SJCRH30 (cell line): ENCODE data around the gene ATP2A2. TPM values are rescaled to one million over a fixed set of nuclear protein-coding genes. Genes with fewer than 3 reads are reported as not detected.
A peak's percentile ranks its signal among the peaks of the same experiment; 100 is the strongest.
"Not testable (repeated sequence)": the region's sequence is repeated elsewhere in the genome, so short reads cannot be mapped to it uniquely, and the experiment has no call there.

Experiments
- DNase-seq, 2 experiments: peaks; one replicate each; pipeline ENCODE4 v3.0.0-alpha.2; 2015 to 2020
- H3K27ac ChIP-seq: fragments of 250-450 bp; sonication (Bioruptor Pico); 2 replicates; pipeline ENCODE4 v1.5.1; 2020; ENCODE audit warnings: mild to moderate bottlenecking, moderate library complexity
- H3K27me3 ChIP-seq: fragments of 250-450 bp; sonication (Bioruptor Pico); 2 replicates; pipeline ENCODE4 v1.5.1; 2020; ENCODE audit warnings: mild to moderate bottlenecking, moderate library complexity
- H3K36me3 ChIP-seq: fragments of 250-450 bp; sonication (Bioruptor Pico); 2 replicates; pipeline ENCODE4 v1.5.1; 2020; ENCODE audit warnings: mild to moderate bottlenecking, moderate library complexity
- H3K4me1 ChIP-seq: fragments of 250-450 bp; sonication (Bioruptor Pico); 2 replicates; pipeline ENCODE4 v1.5.1; 2020; ENCODE audit warnings: mild to moderate bottlenecking, moderate library complexity
- H3K4me3 ChIP-seq: fragments of 250-450 bp; sonication (Bioruptor Pico); 2 replicates; pipeline ENCODE4 v1.5.1; 2020; ENCODE audit warnings: mild to moderate bottlenecking, moderate library complexity
- H3K9me3 ChIP-seq: fragments of 250-450 bp; sonication (Bioruptor Pico); replicated peaks from 2 replicates; pipeline ENCODE4 v1.5.1; 2020; ENCODE audit warnings: mild to moderate bottlenecking, moderate library complexity
- total RNA-seq: library from RNA; depleted of rRNA; stranded (reverse); fragments of >200 nt; shearing (Covaris generic); gene quantifications from 2 replicates; pipeline ENCODE4 v1.2.3, GENCODE V29; 2014

Gene ATP2A2
- total RNA-seq, 1 experiment from 2014 or later, result 166 TPM

DNA sequence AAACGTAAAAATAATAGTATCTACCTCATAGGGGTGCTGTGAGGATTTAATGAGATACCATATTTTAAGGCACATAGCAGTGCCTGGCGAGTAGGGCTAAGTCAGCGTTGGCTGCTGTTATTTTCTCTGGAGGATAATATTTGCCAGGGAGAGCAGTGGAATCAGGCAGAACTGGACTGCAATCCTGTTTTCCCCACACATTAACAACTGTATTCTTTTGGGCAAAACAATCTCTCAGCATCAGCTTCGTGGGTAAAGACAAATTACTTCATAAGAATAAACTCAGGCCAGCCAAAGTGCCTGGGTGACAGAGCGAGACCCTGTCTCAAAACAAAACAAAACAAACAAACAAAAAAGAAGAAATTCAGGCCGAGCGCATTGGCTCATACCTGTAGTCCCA, 29.7 kb upstream of the ATP2A2 start:
- no peak overlapping the region for H3K27ac ChIP-seq
- no peak overlapping the region for H3K4me3 ChIP-seq
- H3K36me3 ChIP-seq, result no peaks in the 10 kb centered on the region
- no peaks in the 10 kb centered on the region for H3K9me3 ChIP-seq
- H3K4me1 ChIP-seq, result peaks cover 45% of the 10 kb centered on the region
- no peak for DNase-seq
- no peaks in the 10 kb centered on the region for H3K27me3 ChIP-seq

DNA sequence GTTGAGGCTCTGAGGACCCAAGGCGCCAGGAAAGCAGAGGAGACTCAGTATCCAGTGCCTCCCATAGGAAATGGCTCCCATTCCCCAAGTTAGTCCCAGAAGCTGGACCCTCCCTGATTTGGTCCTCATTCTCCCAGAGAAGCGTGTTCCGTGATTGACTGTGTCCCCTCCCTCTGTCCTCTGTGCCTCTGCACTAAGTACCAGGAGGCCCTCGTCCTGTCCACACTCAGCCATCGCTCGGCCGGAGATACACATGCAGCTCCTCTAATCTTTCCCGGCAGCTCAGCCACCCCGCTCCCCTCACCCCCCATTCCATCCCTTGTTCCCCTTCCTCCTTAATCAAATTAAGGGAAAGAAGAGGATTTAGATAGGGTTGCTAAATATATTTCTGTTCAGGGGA, 28.3 kb upstream of the ATP2A2 start:
- Histone ChIP-seq H3K4me3 (no peak overlapping the region), H3K27me3 (no peaks in the 10 kb centered on the region), H3K4me1 (peaks cover 32% of the 10 kb centered on the region), H3K27ac (no peak overlapping the region), H3K9me3 (no peaks in the 10 kb centered on the region), H3K36me3 (no peaks in the 10 kb centered on the region)
- no peak for DNase-seq

DNA sequence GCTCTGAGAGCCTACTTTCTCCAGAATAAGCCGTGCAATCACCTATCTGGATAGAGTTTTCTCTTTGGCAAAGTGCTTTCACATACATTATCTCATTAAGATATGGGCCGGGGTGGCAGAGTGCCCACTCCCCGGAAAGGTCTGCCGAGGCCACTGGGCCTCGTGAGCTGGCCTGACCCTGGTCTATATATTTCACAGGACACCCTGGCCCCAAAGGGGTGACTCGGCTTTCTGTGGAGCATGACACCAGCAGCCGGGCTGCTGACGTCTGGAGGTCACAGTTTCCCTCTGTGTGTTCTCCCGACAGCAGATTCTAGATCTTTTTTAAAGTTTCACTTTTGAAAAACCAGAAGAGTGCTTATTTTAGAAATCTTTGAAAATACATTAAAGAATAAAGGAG, 27.9 kb upstream of the ATP2A2 start:
- Histone ChIP-seq H3K27ac (no peak overlapping the region), H3K9me3 (no peaks in the 10 kb centered on the region), H3K4me1 (peaks cover 27% of the 10 kb centered on the region), H3K27me3 (no peaks in the 10 kb centered on the region), H3K4me3 (no peak overlapping the region), H3K36me3 (no peaks in the 10 kb centered on the region)
- DNase-seq, result no peak

DNA sequence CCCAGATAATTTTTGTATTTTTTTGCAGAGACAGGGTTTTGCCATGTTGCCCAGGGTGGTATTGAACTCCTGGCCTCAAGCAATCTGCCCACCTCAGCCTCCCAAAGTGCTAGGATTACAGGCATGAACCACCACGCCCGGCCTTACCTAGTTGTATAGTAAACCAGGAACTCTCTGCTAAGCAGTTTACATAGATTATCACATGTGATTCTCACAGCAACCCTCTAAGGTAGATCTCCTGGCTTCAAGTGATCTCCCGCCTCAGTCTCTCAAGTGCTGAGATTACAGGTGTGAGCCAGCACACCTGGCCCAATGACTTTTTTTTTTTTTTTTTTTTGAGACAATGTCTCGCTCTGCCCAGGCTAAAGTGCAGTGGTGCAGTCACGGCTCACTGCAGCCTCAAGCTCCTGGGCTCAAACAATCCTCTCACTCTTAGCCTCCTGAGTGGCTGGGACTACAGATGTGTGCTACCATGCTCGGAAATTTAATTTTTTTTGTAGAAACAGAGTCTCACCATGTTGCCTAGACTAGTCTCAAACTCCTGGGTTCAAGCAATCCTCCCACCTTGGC, 26.0 kb upstream of the ATP2A2 start:
- no peak overlapping the region for H3K27ac ChIP-seq
- H3K4me1 ChIP-seq, result peaks cover 8% of the 10 kb centered on the region
- DNase-seq, result no peak
- no peaks in the 10 kb centered on the region for H3K27me3 ChIP-seq
- no peaks in the 10 kb centered on the region for H3K9me3 ChIP-seq
- no peaks in the 10 kb centered on the region for H3K36me3 ChIP-seq
- no peak overlapping the region for H3K4me3 ChIP-seq

DNA sequence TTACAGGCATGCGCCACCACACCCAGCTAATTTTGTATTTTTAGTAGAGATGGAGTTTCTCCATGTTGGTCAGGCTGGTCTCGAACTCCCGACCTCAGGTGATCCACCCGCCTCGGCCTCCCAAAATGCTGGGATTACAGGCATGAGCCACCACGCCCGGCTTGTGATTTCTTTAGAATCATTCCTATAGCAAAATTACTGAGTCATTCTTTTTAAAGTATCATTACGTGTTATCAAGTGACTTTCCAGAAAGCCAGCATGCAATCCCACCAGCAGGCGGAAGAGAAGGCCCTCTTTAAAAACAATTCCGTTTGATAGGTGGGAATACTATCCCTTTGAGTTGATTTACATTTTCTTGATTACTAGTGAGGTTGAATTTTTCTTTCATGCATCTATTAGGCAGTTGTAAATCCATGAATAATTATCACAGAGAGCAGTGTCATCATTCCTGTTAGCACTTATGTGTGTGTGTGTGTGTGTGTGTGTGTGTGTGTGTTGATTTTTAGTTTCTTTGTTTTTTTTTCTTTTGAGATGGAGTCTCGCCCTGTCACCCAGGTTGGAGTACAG, 25.1 kb upstream of the ATP2A2 start:
- H3K4me3 ChIP-seq, H3K27me3 ChIP-seq, H3K27ac ChIP-seq, H3K9me3 ChIP-seq, H3K36me3 ChIP-seq, H3K4me1 ChIP-seq, DNase-seq: not testable (repeated sequence)

DNA sequence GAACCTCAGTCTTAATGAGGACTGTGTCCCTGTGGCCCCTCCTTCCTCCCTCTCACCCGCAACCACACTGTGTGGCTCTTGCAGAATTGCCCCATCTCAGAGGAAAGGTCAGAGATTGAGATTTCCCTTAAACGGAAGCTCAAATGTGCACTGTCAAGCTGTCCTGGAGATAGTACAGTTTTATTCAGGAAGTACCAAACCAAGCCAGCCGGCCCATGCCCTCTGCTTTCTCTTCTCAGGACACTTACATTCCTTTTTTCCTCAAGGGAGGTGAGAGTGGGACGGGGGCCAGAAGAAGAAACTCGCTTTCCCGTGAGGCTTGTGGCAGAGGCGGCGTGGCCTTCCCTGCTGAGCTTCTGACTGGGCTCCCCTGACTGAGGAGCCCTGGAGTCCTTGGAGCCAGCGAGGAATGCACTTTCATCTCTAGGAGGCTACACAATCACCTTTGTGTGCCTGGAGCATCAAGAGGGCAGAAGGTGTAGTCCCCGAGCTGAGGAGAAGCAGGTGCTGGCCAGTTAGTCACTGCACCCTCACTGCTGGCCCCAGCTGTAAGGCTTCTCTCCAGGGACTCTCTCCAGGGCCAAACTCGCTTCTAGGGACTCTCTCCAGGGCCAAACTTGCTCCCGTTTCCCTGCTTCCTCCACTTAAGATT, 24.1 kb upstream of the ATP2A2 start:
- no peak overlapping the region for H3K4me3 ChIP-seq
- no peaks in the 10 kb centered on the region for H3K4me1 ChIP-seq
- H3K36me3 ChIP-seq, result no peaks in the 10 kb centered on the region
- DNase-seq, result no peak
- no peaks in the 10 kb centered on the region for H3K9me3 ChIP-seq
- no peak overlapping the region for H3K27ac ChIP-seq
- H3K27me3 ChIP-seq, result no peaks in the 10 kb centered on the region

DNA sequence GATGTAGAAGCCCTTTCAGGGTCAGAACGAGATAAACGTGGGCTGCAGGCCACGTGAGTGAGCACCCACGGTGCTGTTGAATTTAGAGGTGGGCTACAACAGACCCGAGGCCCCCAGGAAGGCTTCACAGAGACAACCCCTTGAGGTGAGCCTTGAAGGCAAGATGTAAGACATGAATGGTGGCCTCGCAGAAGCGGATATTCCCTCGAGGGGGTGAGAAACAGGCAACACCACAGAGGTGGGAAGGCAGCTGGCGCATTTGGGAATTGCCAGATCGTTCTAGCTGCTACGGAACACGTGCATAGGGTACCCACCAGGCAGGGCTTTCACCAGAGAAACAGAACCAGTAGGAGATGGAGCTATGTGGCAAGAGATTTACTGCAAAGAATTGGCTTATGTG, 22.6 kb upstream of the ATP2A2 start:
- Histone ChIP-seq H3K9me3 (no peaks in the 10 kb centered on the region), H3K36me3 (no peaks in the 10 kb centered on the region), H3K4me3 (no peak overlapping the region), H3K27ac (no peak overlapping the region), H3K27me3 (no peaks in the 10 kb centered on the region), H3K4me1 (no peaks in the 10 kb centered on the region)
- no peak for DNase-seq

DNA sequence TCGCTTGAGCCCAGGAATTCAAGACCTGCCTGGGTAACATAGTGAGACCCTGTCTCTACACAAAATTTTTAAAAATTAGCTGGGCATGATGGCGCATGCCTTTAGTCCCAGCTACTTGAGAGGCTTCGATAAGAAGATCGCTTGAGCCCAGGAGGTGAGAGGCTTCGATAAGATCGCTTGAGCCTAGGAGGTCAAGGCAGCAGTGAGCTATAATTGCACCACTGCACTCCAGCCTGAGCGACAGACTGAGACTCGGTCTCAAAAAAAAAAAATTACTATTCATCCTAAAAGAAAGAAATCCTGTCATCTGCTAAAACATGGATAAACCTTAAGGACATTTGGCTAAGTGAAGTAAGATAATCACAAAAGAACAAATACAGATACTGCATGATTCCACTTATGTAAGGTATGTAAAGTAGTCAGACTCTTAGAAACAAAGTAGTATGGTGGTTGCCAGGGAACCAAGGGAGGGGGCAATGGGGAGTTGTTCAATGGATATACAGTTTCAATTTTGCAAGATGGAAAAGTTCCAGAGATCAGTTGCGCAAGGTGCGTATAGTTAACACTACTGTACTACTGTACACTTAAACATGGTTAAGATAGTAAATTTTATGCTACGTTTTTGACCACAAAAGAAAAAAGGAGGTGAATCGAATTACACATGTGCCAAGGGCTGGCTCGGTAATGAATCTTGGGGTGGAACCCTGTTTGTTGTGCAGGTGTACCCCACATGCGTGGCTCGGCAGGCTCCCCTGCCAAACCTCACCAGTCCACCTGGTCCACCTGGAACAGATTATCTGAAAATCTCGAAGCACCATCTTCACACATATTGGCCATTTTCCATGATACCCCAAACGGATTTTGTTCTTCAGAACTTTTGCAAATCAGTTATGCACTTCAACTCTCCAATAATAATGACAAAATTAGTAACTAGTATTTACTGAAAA, 18.3 kb upstream of the ATP2A2 start:
- no peaks in the 10 kb centered on the region for H3K27me3 ChIP-seq
- DNase-seq, result no peak
- no peak overlapping the region for H3K27ac ChIP-seq
- H3K36me3 ChIP-seq, result no peaks in the 10 kb centered on the region
- peaks cover 14% of the 10 kb centered on the region for H3K4me1 ChIP-seq
- H3K4me3 ChIP-seq, result no peak overlapping the region
- H3K9me3 ChIP-seq, result no peaks in the 10 kb centered on the region

DNA sequence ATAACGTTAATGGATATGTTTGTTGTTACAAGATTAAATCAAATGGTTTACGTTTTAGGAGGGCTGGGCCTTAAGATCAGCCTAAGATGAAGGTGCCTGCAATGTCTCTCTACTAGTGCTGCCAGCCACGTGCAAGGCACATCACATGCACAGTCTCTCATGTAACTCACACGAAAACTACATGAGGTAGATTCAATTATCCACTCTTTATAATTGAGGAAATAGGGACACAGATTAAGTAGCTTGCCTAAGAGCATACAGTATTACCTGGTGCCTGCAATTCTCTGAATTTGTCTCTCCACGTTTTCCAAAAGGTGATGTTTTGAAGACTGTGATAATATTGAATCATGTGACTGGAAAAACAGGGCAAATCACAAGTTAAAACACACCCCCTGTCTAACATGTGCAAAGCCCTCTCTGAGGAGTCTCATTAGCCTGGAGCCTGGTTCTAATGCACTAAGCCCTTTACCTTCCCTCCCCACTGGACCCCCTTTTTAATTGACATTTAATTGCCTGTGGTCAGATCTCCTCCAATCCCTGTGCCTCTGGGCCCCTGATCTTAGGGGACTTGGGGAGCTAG, 14.6 kb upstream of the ATP2A2 start:
- Histone ChIP-seq H3K9me3 (no peaks in the 10 kb centered on the region), H3K27me3 (no peaks in the 10 kb centered on the region), H3K36me3 (no peaks in the 10 kb centered on the region), H3K4me3 (peak overlapping the region; percentile 43), H3K4me1 (peaks cover 39% of the 10 kb centered on the region), H3K27ac (peak overlapping the region; percentile 44)
- no peak for DNase-seq

DNA sequence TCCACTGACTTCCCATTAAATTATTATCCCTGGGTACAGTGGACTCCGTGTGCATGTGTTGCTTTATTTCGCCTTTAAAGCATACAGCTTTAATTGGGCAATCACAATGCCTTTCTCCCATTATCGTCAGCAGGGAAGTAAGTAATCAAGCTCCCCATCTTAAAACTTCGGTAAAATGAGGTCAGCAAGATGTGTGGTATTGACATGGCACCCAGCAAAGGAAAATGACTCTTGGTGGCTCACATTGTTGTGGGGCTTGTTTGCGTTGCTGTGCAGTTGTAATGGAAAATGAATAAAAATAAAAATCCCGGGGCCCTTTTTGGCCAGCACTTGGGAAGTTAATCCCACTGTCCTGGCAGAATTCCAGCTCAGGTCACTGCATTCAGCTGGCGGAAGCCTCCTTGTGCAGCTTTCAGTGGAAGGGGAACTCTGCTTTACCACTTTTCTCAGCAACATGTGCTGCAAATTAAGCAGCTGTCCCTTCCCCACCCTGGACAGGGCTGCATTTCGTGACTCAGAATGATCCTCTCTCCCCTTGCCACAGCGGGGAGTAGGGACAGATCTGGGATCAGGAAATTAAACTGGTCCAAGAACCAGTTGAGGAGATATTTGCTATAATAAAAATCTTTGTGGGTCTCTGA, 13.9 kb upstream of the ATP2A2 start:
- DNase-seq, result peak; percentile 88 to 93
- Histone ChIP-seq H3K4me3 (peak overlapping the region; percentile 43), H3K36me3 (no peaks in the 10 kb centered on the region), H3K27ac (peak overlapping the region; percentile 44), H3K9me3 (no peaks in the 10 kb centered on the region), H3K27me3 (no peaks in the 10 kb centered on the region), H3K4me1 (peaks cover 39% of the 10 kb centered on the region)

DNA sequence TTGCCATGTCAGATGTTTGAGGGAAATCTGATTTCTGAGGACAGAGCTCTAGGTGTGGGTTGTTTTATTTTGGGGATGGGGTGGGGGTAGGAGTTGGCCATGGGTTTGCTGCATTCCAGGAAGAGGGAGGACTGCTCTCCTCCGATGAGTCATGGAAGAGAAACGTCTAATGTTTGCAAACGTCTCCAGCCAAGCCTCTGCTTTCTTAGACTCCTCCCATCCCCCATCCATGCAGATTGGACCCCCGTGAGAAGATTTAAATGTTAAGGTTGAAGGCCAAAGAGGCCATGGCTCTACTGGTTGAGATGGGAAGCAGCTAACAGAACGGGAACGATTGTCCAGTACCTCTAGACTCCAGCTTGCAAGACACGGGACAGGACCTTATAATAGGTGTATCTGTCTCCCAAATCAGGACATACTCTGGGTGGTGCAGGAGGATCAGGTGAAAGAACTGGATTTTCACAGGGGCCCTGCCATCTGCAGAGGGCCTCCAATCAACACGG, 11.4 kb upstream of the ATP2A2 start:
- no peaks in the 10 kb centered on the region for H3K9me3 ChIP-seq
- H3K4me1 ChIP-seq, result peaks cover 39% of the 10 kb centered on the region
- DNase-seq, result peak; percentile 28 to 44
- H3K36me3 ChIP-seq, result no peaks in the 10 kb centered on the region
- peak overlapping the region; percentile 13; the same call in 1 of the 2 replicates for H3K4me3 ChIP-seq
- H3K27me3 ChIP-seq, result no peaks in the 10 kb centered on the region
- peak overlapping the region; percentile 6; the same call in 1 of the 2 replicates for H3K27ac ChIP-seq

DNA sequence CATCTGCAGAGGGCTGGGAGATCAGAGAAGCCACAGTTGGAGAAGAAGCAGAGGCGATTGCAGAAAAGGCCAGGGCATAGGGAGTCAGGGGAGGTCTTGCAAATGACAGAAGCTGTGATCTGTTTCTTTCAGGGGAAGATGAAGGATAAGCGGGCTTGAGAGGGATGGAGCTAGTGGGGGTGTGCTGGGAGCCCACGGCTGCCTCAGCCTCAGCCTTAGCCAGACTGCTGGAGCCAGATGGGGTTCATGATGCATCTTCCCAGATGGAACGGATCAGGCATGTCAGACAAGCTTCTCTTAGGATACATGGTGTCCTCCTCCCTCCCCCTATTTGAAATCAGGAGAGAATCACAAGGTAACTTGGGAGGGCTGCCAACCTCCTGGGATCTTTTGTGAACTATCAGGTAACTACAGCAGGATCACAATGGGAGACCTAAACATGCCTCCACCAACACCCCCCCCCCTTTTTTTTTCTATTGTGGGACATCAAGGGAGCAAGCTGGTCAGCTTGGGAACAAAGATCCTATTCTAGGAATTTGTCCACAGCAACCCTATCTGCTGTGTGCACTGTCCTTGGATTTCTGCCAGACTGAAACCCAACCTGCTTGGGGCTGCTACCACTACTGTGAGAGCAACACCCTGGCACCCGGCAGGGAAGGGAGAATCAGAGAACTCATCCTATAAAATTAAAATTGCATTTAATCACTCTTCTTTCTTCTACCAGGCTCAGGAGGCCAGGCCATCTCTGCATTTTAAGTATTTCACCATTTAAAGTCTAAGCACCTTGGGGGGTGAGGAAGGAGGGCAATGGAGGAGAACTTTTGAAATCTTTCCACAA, 10.7 kb upstream of the ATP2A2 start:
- Histone ChIP-seq H3K9me3 (no peaks in the 10 kb centered on the region), H3K27me3 (no peaks in the 10 kb centered on the region), H3K27ac (peak overlapping the region; percentile 6; the same call in 1 of the 2 replicates), H3K4me1 (peaks cover 39% of the 10 kb centered on the region), H3K4me3 (peak overlapping the region; percentile 13; the same call in 1 of the 2 replicates), H3K36me3 (no peaks in the 10 kb centered on the region)
- DNase-seq, result peak; percentile 88 to 93

DNA sequence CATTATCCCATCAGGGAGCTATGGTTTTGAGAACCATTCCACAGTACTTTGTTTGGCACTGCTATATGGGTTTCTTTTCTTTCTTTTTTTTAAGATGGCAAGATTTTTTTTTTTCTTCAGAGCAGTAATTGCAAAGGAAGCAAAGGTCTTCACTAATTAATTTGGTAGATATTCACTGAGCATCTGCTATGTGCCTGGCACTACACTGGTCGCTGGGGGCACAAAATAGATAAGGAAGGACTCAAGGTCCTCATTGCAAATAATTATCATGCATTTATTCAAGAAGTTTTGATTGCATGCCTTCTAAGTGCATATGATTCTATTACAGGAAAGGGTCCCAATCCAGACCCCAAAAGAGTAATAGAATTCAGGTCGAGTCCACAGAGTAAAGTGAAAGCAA, 10.0 kb upstream of the ATP2A2 start:
- no peak for DNase-seq
- Histone ChIP-seq H3K36me3 (no peaks in the 10 kb centered on the region), H3K4me3 (no peak overlapping the region), H3K27me3 (no peaks in the 10 kb centered on the region), H3K27ac (no peak overlapping the region), H3K4me1 (peaks cover 38% of the 10 kb centered on the region), H3K9me3 (no peaks in the 10 kb centered on the region)
